K562 (cell line): Measurements from ENCODE around the gene CARMIL1. TPM values are rescaled to one million over a fixed set of nuclear protein-coding genes. Genes with fewer than 3 reads are reported as not detected.

Source experiments
- ATF7 ChIP-seq: fragments of 450-650 bp; IDR thresholded peaks from 2 replicates; pipeline ENCODE4 v1.7.1; 2014; ENCODE audit warnings: mild to moderate bottlenecking, moderate library complexity
- CHD1 ChIP-seq: fragments of 200-600 bp; sonication (generic); IDR thresholded peaks from one replicate; pipeline ENCODE4 v1.6.1; 2012; ENCODE audit warnings: mild to moderate bottlenecking, moderate library complexity, low read length, inconsistent platforms
- CSDE1 ChIP-seq, 2 experiments: fragments of 450-650 bp; IDR thresholded peaks; 2 replicates each; pipeline ENCODE4 v1.6.1; 2016; ENCODE audit warnings: mild to moderate bottlenecking in 1 of 2
- FOSL1 ChIP-seq: fragments of 200-800 bp; sonication (Bioruptor generic); conservative IDR thresholded peaks from 2 replicates; pipeline ENCODE4 v1.6.1; 2016; ENCODE audit warnings: missing genetic modification characterization, missing compliant biosample characterization
- HLTF ChIP-seq: fragments of 450-650 bp; IDR thresholded peaks from 2 replicates; pipeline ENCODE4 v1.6.1; 2016
- HMGN3 ChIP-seq: IDR thresholded peaks from 2 replicates; pipeline ENCODE4 v1.6.1; 2011; ENCODE audit warnings: borderline replicate concordance, low read depth, mild to moderate bottlenecking, mixed read lengths, low read length; ENCODE audit not compliant: insufficient read length; ENCODE audit errors: extremely low read depth
- HSF4 ChIP-seq: fragments of 250-450 bp; sonication (Bioruptor Pico); IDR thresholded peaks from 2 replicates; pipeline ENCODE4 v2.1.2; 2022; ENCODE audit warnings: mild to moderate bottlenecking, moderate library complexity, borderline replicate concordance
- JUN ChIP-seq, 2 experiments: sonication (generic) in 1 of 2; formaldehyde crosslinking in 1 of 2; IDR thresholded peaks; 2 replicates each; pipeline versions ENCODE4 v1.6.1 to v1.8.0; 2012 to 2022; ENCODE audit warnings: borderline replicate concordance in 2 of 2, mild to moderate bottlenecking in 2 of 2, improper control_type of control experiment in 1 of 2, low read depth in 1 of 2, low read length in 1 of 2, missing genetic modification reagents in 1 of 2
- NCOR1 ChIP-seq: fragments of 450-650 bp; IDR thresholded peaks from 2 replicates; pipeline ENCODE4 v1.6.1; 2016; ENCODE audit warnings: mild to moderate bottlenecking, moderate library complexity
- NEUROD1 ChIP-seq: fragments of 150-350 bp; IDR thresholded peaks from 2 replicates; pipeline ENCODE4 v1.6.1; 2014; ENCODE audit warnings: borderline replicate concordance, low read length, low read depth; ENCODE audit not compliant: partially characterized antibody
- RBM15 ChIP-seq: fragments of 200-400 bp; formaldehyde crosslinking; IDR thresholded peaks from 2 replicates; pipeline ENCODE4 v1.6.1; 2018; ENCODE audit warnings: mild to moderate bottlenecking, low read length, moderate library complexity; ENCODE audit not compliant: insufficient read depth
- TARDBP ChIP-seq: fragments of 450-650 bp; IDR thresholded peaks from 2 replicates; pipeline ENCODE4 v1.6.1; 2016
- ZNF197 ChIP-seq: fragments of 200-800 bp; sonication (Bioruptor generic); IDR thresholded peaks from 2 replicates; pipeline ENCODE4 v1.6.1; 2016; ENCODE audit warnings: low read depth, missing genetic modification characterization, missing compliant biosample characterization
- polyA plus RNA-seq, 8 experiments: library from polyadenylated mRNA; depleted of rRNA in 4 of 8; stranded (reverse) in 5 of 8; unstranded in 3 of 8; fragments of >200 nt; fragmentation: Nextera tagmentation in 2 of 8; fragmentation: Illumina TruSeq in 1 of 8; extraction: Ambion mirVana in 2 of 8; extraction: Trizol in 1 of 8; gene quantifications; 2 replicates each; pipeline versions ENCODE4 v1.2.1 to v1.2.3, GENCODE V29; 2011 to 2014; ENCODE audit warnings: inconsistent platforms in 1 of 8, missing spikeins in 1 of 8
- total RNA-seq, 7 experiments: library from RNA; depleted of rRNA in 6 of 7; stranded (reverse); fragments of >200 nt in 6 of 7; fragmentation: Illumina TruSeq in 2 of 7; extraction: Trizol in 2 of 7; gene quantifications; 2 replicates each; pipeline versions ENCODE4 v1.2.1 to v1.2.3, GENCODE V29; 2011 to 2021; ENCODE audit warnings: low replicate concordance in 1 of 7
- TF ChIP-seq, protein P1 (sequence below): fragments of 250-450 bp; sonication (Bioruptor Pico); IDR thresholded peaks from 2 replicates; pipeline ENCODE4 v1.4.0; 2020; ENCODE audit warnings: borderline replicate concordance
- TF ChIP-seq, protein P2 (sequence below): sonication (generic); formaldehyde crosslinking; IDR thresholded peaks from 2 replicates; pipeline ENCODE4 v1.8.1; 2023; ENCODE audit warnings: mild to moderate bottlenecking, missing genetic modification reagents
- TF ChIP-seq, protein P3 (sequence below): fragments of 250-450 bp; sonication (Bioruptor Pico); IDR thresholded peaks from 2 replicates; pipeline ENCODE4 v1.8.0; 2021; ENCODE audit warnings: borderline replicate concordance, mild to moderate bottlenecking, moderate library complexity; ENCODE audit not compliant: poor library complexity, severe bottlenecking
- TF ChIP-seq, protein P4 (sequence below): IDR thresholded peaks from 2 replicates; pipeline ENCODE4 v1.6.1; 2012; ENCODE audit warnings: low read depth, low read length, improper control_type of control experiment, borderline replicate concordance

The CARMIL1 gene
- total and polyA plus RNA-seq, 9 of the 15 experiments (the other 6 are each of a cell fraction or from before 2014, with no cell fraction given), result 0.04 to 0.32 (median 0.10) TPM; not detected in 1

DNA sequence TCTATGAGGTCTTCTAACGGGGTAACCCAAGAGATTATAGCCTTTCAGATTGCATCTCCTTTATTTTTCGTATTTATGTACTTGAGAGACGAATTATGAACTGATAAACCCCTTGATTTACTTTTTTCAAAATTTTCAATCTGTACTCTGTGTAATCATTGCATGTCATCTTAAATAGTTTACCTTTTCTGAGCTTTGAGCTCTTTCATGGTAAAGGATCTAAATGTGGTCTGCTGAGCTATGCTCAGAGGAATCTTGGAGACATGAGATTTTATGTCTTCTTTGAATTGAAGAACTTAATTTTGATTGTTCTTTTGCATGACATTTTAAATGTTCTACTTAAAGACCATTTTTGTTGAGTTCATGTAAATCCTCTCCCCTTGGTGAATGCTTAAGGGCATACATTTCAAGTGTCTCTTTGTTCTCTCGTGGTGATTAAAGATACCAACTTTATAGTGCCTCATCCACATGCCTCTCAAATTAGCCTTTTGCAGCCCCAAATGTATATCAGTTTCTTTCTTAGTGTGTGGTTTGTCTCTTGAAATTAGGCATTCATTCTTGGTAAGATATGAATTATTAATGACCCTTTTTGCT lies 256.6 kb downstream of the CARMIL1 start (continued):
- TF ChIP-seq HMGN3 (no peak), HSF4 (CRISPR knock-in tag) (no peak), NCOR1 (no peak), ZNF197 (CRISPR knock-in tag) (no peak), FOSL1 (tag) (peak; percentile 31; the same call in 1 of the 2 replicates), CSDE1 (IDR thresholded peaks at IDR 0.05) (no peak), TARDBP (no peak), ATF7 (no peak), CHD1 (no peak), NEUROD1 (no peak), HLTF (no peak), RBM15 (no peak), JUN (IDR thresholded peaks at IDR 0.05; ENCODE audit: borderline replicate concordance, low read depth, low read length) (no peak), JUN (CRISPR knock-in tag; IDR thresholded peaks at IDR 0.05; ENCODE audit: borderline replicate concordance) (no peak)
- TF ChIP-seq, protein P1, sequence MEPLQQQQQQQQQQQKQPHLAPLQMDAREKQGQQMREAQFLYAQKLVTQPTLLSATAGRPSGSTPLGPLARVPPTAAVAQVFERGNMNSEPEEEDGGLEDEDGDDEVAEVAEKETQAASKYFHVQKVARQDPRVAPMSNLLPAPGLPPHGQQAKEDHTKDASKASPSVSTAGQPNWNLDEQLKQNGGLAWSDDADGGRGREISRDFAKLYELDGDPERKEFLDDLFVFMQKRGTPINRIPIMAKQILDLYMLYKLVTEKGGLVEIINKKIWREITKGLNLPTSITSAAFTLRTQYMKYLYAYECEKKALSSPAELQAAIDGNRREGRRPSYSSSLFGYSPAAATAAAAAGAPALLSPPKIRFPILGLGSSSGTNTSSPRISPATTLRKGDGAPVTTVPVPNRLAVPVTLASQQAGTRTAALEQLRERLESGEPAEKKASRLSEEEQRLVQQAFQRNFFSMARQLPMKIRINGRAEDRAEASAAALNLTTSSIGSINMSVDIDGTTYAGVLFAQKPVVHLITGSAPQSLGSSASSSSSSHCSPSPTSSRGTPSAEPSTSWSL, result no peak
- TF ChIP-seq, protein P2, sequence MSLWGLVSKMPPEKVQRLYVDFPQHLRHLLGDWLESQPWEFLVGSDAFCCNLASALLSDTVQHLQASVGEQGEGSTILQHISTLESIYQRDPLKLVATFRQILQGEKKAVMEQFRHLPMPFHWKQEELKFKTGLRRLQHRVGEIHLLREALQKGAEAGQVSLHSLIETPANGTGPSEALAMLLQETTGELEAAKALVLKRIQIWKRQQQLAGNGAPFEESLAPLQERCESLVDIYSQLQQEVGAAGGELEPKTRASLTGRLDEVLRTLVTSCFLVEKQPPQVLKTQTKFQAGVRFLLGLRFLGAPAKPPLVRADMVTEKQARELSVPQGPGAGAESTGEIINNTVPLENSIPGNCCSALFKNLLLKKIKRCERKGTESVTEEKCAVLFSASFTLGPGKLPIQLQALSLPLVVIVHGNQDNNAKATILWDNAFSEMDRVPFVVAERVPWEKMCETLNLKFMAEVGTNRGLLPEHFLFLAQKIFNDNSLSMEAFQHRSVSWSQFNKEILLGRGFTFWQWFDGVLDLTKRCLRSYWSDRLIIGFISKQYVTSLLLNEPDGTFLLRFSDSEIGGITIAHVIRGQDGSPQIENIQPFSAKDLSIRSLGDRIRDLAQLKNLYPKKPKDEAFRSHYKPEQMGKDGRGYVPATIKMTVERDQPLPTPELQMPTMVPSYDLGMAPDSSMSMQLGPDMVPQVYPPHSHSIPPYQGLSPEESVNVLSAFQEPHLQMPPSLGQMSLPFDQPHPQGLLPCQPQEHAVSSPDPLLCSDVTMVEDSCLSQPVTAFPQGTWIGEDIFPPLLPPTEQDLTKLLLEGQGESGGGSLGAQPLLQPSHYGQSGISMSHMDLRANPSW (CRISPR knock-in tag), result no peak
- TF ChIP-seq, protein P3, sequence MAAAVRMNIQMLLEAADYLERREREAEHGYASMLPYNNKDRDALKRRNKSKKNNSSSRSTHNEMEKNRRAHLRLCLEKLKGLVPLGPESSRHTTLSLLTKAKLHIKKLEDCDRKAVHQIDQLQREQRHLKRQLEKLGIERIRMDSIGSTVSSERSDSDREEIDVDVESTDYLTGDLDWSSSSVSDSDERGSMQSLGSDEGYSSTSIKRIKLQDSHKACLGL (CRISPR knock-in tag), result no peak
- TF ChIP-seq, protein P4, sequence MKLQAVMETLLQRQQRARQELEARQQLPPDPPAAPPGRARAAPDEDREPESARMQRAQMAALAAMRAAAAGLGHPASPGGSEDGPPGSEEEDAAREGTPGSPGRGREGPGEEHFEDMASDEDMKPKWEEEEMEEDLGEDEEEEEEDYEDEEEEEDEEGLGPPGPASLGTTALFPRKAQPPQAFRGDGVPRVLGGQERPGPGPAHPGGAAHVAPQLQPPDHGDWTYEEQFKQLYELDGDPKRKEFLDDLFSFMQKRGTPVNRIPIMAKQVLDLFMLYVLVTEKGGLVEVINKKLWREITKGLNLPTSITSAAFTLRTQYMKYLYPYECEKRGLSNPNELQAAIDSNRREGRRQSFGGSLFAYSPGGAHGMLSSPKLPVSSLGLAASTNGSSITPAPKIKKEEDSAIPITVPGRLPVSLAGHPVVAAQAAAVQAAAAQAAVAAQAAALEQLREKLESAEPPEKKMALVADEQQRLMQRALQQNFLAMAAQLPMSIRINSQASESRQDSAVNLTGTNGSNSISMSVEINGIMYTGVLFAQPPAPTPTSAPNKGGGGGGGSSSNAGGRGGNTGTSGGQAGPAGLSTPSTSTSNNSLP, result 0 out of 2 replicates have a peak, but pooled peaks have one; percentile 31
